Activated T-cell treated with anti-CD3 and anti-CD28 coated beads, Interleukin-2, amount 50 U/mL, for 72 hours (primary cell): Measurements from ENCODE around the gene PHIP. TPM values are rescaled to one million over a fixed set of nuclear protein-coding genes. Genes with fewer than 3 reads are reported as not detected.

Experiments used
- ATAC-seq, 2 donors: fragments of 150-1000 bp; cut with Tn5 transposase; replicated peaks in 1 of 2; 2 replicates each; pipeline ENCODE4 v1.10.0; 2021; ENCODE audit warnings: moderate library complexity in 2 of 2, mild to moderate bottlenecking in 1 of 2
- DNase-seq, 2 donors: peaks; one replicate each; pipeline ENCODE4 v3.0.0; 2021 to 2022; ENCODE audit warnings: mixed read lengths in 1 of 2
- H3K27ac Mint-ChIP-seq: one replicate; pipeline ENCODE4 v1.8.0; 2022; ENCODE audit warnings: mild to moderate bottlenecking, moderate library complexity, mixed read lengths
- H3K27me3 Mint-ChIP-seq: one replicate; pipeline ENCODE4 v1.8.0; 2022; ENCODE audit warnings: low read depth, mixed read lengths
- H3K36me3 Mint-ChIP-seq, 2 donors: one replicate each; pipeline ENCODE4 v1.8.0; 2022; ENCODE audit warnings: mixed read lengths in 2 of 2, mild to moderate bottlenecking in 1 of 2; ENCODE audit not compliant: insufficient read depth in 2 of 2
- H3K4me1 Mint-ChIP-seq: one replicate; pipeline ENCODE4 v1.8.0; 2022; ENCODE audit warnings: low read depth, mixed read lengths
- H3K4me3 Mint-ChIP-seq, 2 donors: one replicate each; pipeline ENCODE4 v1.8.0; 2022; ENCODE audit warnings: mild to moderate bottlenecking in 2 of 2, mixed read lengths in 2 of 2, moderate library complexity in 2 of 2
- H3K9me3 Mint-ChIP-seq, 2 donors: one replicate each; pipeline ENCODE4 v1.8.0; 2022; ENCODE audit warnings: mixed read lengths in 2 of 2
- total RNA-seq, 2 donors: library from RNA; stranded (reverse); gene quantifications; one replicate each; pipeline ENCODE4 v1.2.3, GENCODE V29; 2022

The PHIP gene
- total RNA-seq, 2 donors from 2014 or later = 36.4 to 37.1 TPM

- no peak for ATAC-seq
- no peak for DNase-seq
- Mint-ChIP-seq H3K36me3 (peaks cover 6 to 38% of the 10 kb centered on the region in 2 donors), H3K27ac (no peak overlapping the region), H3K4me3 (no peak overlapping the region), H3K27me3 (no peaks in the 10 kb centered on the region), H3K4me1 (no peaks in the 10 kb centered on the region), H3K9me3 (peaks cover 0 to 2% of the 10 kb centered on the region in 2 donors)
These were observed 88.9 kb downstream of the PHIP start for GRCh38 chr6:78989191-78989590.

- no peak overlapping the region for H3K27ac Mint-ChIP-seq
- H3K9me3 Mint-ChIP-seq = no peaks in the 10 kb centered on the region
- DNase-seq = no peak
- no peak for ATAC-seq
- H3K4me1 Mint-ChIP-seq = no peaks in the 10 kb centered on the region
- H3K27me3 Mint-ChIP-seq = no peaks in the 10 kb centered on the region
- H3K36me3 Mint-ChIP-seq = peaks cover 4 to 36% of the 10 kb centered on the region in 2 donors
- no peak overlapping the region for H3K4me3 Mint-ChIP-seq
These were observed 91.9 kb downstream of the PHIP start for GRCh38 chr6:78986161-78986560.

- H3K4me1 Mint-ChIP-seq = no peaks in the 10 kb centered on the region
- no peak overlapping the region for H3K4me3 Mint-ChIP-seq
- H3K36me3 Mint-ChIP-seq = peaks cover 6 to 31% of the 10 kb centered on the region in 2 donors
- H3K9me3 Mint-ChIP-seq = no peaks in the 10 kb centered on the region
- H3K27ac Mint-ChIP-seq = no peak overlapping the region
- no peaks in the 10 kb centered on the region for H3K27me3 Mint-ChIP-seq
- no peak for DNase-seq
- no peak for ATAC-seq
These were observed 93.7 kb downstream of the PHIP start for GRCh38 chr6:78984225-78984950.

- H3K4me3 Mint-ChIP-seq = no peak overlapping the region
- H3K27me3 Mint-ChIP-seq = no peaks in the 10 kb centered on the region
- DNase-seq = no peak
- H3K36me3 Mint-ChIP-seq = peaks cover 2 to 23% of the 10 kb centered on the region in 2 donors
- no peaks in the 10 kb centered on the region for H3K9me3 Mint-ChIP-seq
- no peak overlapping the region for H3K27ac Mint-ChIP-seq
- H3K4me1 Mint-ChIP-seq = no peaks in the 10 kb centered on the region
- ATAC-seq = no peak
These were observed 110.9 kb downstream of the PHIP start for GRCh38 chr6:78967191-78967590.

- H3K27me3 Mint-ChIP-seq = no peaks in the 10 kb centered on the region
- DNase-seq (no peak), ATAC-seq (no peak)
- H3K4me3 Mint-ChIP-seq = no peak overlapping the region
- no peaks in the 10 kb centered on the region for H3K4me1 Mint-ChIP-seq
- H3K36me3 Mint-ChIP-seq = peaks cover 2 to 27% of the 10 kb centered on the region in 2 donors
- peak overlapping the region; percentile 17 for H3K27ac Mint-ChIP-seq
- H3K9me3 Mint-ChIP-seq = no peaks in the 10 kb centered on the region
These were observed 111.5 kb downstream of the PHIP start for GRCh38 chr6:78966542-78966941.

- ATAC-seq (no peak), DNase-seq (no peak)
- no peaks in the 10 kb centered on the region for H3K9me3 Mint-ChIP-seq
- H3K27me3 Mint-ChIP-seq = no peaks in the 10 kb centered on the region
- no peak overlapping the region for H3K4me3 Mint-ChIP-seq
- H3K4me1 Mint-ChIP-seq = no peaks in the 10 kb centered on the region
- no peak overlapping the region for H3K27ac Mint-ChIP-seq
- H3K36me3 Mint-ChIP-seq = peaks cover 2 to 18% of the 10 kb centered on the region in 2 donors
These were observed 115.6 kb downstream of the PHIP start for GRCh38 chr6:78962448-78962847.

GRCh38 chr6:78954740-78955139 lies 123.3 kb downstream of the PHIP start:
- H3K27me3 Mint-ChIP-seq = no peaks in the 10 kb centered on the region
- no peaks in the 10 kb centered on the region for H3K4me1 Mint-ChIP-seq
- ATAC-seq (no peak), DNase-seq (no peak)
- peaks cover 21 to 57% of the 10 kb centered on the region in 2 donors for H3K36me3 Mint-ChIP-seq
- no peak overlapping the region for H3K4me3 Mint-ChIP-seq
- no peak overlapping the region for H3K27ac Mint-ChIP-seq
- H3K9me3 Mint-ChIP-seq = peaks cover 5 to 6% of the 10 kb centered on the region in 2 donors

GRCh38 chr6:78953798-78954197 lies 124.3 kb downstream of the PHIP start:
- Mint-ChIP-seq H3K4me3 (no peak overlapping the region), H3K4me1 (no peaks in the 10 kb centered on the region), H3K27me3 (no peaks in the 10 kb centered on the region), H3K9me3 (peaks cover 6% of the 10 kb centered on the region in 2 donors), H3K36me3 (peaks cover 28 to 66% of the 10 kb centered on the region in 2 donors), H3K27ac (no peak overlapping the region)
- DNase-seq = no peak
- no peak for ATAC-seq

GRCh38 chr6:78952362-78952761 lies 125.7 kb downstream of the PHIP start:
- Mint-ChIP-seq H3K36me3 (peaks cover 30 to 72% of the 10 kb centered on the region in 2 donors), H3K4me3 (no peak overlapping the region), H3K4me1 (no peaks in the 10 kb centered on the region), H3K27me3 (no peaks in the 10 kb centered on the region), H3K9me3 (peaks cover 6 to 7% of the 10 kb centered on the region in 2 donors), H3K27ac (peak overlapping the region; percentile 82)
- DNase-seq (no peak), ATAC-seq (no peak)

- Mint-ChIP-seq H3K4me3 (no peak overlapping the region), H3K36me3 (peaks cover 29 to 63% of the 10 kb centered on the region in 2 donors), H3K4me1 (no peaks in the 10 kb centered on the region), H3K9me3 (peaks cover 6 to 7% of the 10 kb centered on the region in 2 donors), H3K27me3 (no peaks in the 10 kb centered on the region), H3K27ac (no peak overlapping the region)
- ATAC-seq = no peak
- DNase-seq = no peak
These were observed 129.3 kb downstream of the PHIP start for GRCh38 chr6:78948785-78949184.

GRCh38 chr6:78947962-78948361 lies 130.1 kb downstream of the PHIP start:
- ATAC-seq (no peak), DNase-seq (no peak)
- no peaks in the 10 kb centered on the region for H3K4me1 Mint-ChIP-seq
- H3K4me3 Mint-ChIP-seq = no peak overlapping the region
- no peak overlapping the region for H3K27ac Mint-ChIP-seq
- H3K36me3 Mint-ChIP-seq = peaks cover 26 to 61% of the 10 kb centered on the region in 2 donors
- no peaks in the 10 kb centered on the region for H3K27me3 Mint-ChIP-seq
- H3K9me3 Mint-ChIP-seq = peaks cover 4% of the 10 kb centered on the region in 2 donors

GRCh38 chr6:78947529-78947928 lies 130.5 kb downstream of the PHIP start:
- H3K27ac Mint-ChIP-seq = no peak overlapping the region
- no peak overlapping the region for H3K4me3 Mint-ChIP-seq
- H3K27me3 Mint-ChIP-seq = no peaks in the 10 kb centered on the region
- peaks cover 26 to 56% of the 10 kb centered on the region in 2 donors for H3K36me3 Mint-ChIP-seq
- H3K4me1 Mint-ChIP-seq = no peaks in the 10 kb centered on the region
- no peak for DNase-seq
- ATAC-seq = no peak
- peaks cover 4% of the 10 kb centered on the region in 2 donors for H3K9me3 Mint-ChIP-seq

GRCh38 chr6:78942446-78942845 lies 135.6 kb downstream of the PHIP start:
- H3K27ac Mint-ChIP-seq = no peak overlapping the region
- H3K36me3 Mint-ChIP-seq = peaks cover 16 to 35% of the 10 kb centered on the region in 2 donors
- H3K9me3 Mint-ChIP-seq = no peaks in the 10 kb centered on the region
- H3K4me3 Mint-ChIP-seq = no peak overlapping the region
- H3K4me1 Mint-ChIP-seq = no peaks in the 10 kb centered on the region
- H3K27me3 Mint-ChIP-seq = no peaks in the 10 kb centered on the region
- ATAC-seq (no peak), DNase-seq (no peak)

GRCh38 chr6:78936515-78936914 lies 141.5 kb downstream of the PHIP start:
- H3K4me3 Mint-ChIP-seq = no peak overlapping the region
- H3K27me3 Mint-ChIP-seq = no peaks in the 10 kb centered on the region

More at GRCh38 chr6:78936515-78936914, 141.5 kb downstream of the PHIP start:
- DNase-seq (no peak), ATAC-seq (no peak)
- Mint-ChIP-seq H3K27ac (no peak overlapping the region), H3K4me1 (no peaks in the 10 kb centered on the region), H3K36me3 (peaks cover 5 to 14% of the 10 kb centered on the region in 2 donors), H3K9me3 (peaks cover 0 to 2% of the 10 kb centered on the region in 2 donors)
